ENCODE results near the gene PPP1R18.

GRCh38 chr6:30703821-30704220 is 17.4 kb upstream of the PPP1R18 start:
- TF ChIP-seq POLR2A (IDR thresholded peaks at IDR 0.05), result no peak
- TF ChIP-seq, protein P1, sequence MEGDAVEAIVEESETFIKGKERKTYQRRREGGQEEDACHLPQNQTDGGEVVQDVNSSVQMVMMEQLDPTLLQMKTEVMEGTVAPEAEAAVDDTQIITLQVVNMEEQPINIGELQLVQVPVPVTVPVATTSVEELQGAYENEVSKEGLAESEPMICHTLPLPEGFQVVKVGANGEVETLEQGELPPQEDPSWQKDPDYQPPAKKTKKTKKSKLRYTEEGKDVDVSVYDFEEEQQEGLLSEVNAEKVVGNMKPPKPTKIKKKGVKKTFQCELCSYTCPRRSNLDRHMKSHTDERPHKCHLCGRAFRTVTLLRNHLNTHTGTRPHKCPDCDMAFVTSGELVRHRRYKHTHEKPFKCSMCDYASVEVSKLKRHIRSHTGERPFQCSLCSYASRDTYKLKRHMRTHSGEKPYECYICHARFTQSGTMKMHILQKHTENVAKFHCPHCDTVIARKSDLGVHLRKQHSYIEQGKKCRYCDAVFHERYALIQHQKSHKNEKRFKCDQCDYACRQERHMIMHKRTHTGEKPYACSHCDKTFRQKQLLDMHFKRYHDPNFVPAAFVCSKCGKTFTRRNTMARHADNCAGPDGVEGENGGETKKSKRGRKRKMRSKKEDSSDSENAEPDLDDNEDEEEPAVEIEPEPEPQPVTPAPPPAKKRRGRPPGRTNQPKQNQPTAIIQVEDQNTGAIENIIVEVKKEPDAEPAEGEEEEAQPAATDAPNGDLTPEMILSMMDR (IDR thresholded peaks at IDR 0.05), result no peak

Data from vagina (tissue), 2 donors.